Fibroblast of lung (primary cell): ENCODE data around the gene ANO2.

Experiments
- EZH2 ChIP-seq: IDR thresholded peaks from 2 replicates; pipeline ENCODE4 v1.5.1; 2012; ENCODE audit warnings: low read length, control low read depth, mild to moderate bottlenecking; ENCODE audit errors: missing control alignments
- TF ChIP-seq, protein P1 (sequence below), 2 donors: IDR thresholded peaks in 1 of 2; conservative IDR thresholded peaks in 1 of 2; 1 replicate in 1 of 2; 2 replicates in 1 of 2; pipeline ENCODE4 v1.5.1; 2011 to 2012; ENCODE audit warnings: low read length in 2 of 2, control low read depth in 1 of 2, inconsistent platforms in 1 of 2, low read depth in 1 of 2, mild to moderate bottlenecking in 1 of 2

DNA sequence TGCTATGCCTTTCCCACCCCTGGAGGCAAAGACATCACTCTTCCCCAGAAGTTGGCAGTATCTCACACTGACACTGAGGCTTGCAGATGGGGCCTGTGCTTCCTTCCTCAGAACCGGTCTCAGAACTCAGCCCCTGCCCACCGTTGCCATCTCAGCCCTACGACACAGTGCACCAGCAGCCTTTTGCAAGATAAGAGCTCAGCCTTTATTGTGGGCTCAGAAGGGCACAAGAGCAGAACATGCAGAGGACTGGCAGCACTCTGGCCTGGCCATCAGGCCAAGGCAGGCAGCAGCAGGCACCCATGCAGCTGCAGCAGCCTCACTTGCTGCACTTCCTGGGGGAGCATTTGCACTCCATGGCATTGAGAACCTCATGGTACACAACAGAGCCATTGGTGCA, 3.6 kb upstream of the ANO2 start:
- TF ChIP-seq, protein P1, sequence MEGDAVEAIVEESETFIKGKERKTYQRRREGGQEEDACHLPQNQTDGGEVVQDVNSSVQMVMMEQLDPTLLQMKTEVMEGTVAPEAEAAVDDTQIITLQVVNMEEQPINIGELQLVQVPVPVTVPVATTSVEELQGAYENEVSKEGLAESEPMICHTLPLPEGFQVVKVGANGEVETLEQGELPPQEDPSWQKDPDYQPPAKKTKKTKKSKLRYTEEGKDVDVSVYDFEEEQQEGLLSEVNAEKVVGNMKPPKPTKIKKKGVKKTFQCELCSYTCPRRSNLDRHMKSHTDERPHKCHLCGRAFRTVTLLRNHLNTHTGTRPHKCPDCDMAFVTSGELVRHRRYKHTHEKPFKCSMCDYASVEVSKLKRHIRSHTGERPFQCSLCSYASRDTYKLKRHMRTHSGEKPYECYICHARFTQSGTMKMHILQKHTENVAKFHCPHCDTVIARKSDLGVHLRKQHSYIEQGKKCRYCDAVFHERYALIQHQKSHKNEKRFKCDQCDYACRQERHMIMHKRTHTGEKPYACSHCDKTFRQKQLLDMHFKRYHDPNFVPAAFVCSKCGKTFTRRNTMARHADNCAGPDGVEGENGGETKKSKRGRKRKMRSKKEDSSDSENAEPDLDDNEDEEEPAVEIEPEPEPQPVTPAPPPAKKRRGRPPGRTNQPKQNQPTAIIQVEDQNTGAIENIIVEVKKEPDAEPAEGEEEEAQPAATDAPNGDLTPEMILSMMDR (conservative IDR thresholded peaks at IDR 0.05 in 1 of 2, IDR thresholded peaks at IDR 0.05 in 1 of 2; ENCODE audit: low read depth in 1 of 2, low read length in 2 of 2): no peak
- TF ChIP-seq EZH2: no peak
